ENCODE results near the gene ACOT8.

The ACOT8 gene

DNA sequence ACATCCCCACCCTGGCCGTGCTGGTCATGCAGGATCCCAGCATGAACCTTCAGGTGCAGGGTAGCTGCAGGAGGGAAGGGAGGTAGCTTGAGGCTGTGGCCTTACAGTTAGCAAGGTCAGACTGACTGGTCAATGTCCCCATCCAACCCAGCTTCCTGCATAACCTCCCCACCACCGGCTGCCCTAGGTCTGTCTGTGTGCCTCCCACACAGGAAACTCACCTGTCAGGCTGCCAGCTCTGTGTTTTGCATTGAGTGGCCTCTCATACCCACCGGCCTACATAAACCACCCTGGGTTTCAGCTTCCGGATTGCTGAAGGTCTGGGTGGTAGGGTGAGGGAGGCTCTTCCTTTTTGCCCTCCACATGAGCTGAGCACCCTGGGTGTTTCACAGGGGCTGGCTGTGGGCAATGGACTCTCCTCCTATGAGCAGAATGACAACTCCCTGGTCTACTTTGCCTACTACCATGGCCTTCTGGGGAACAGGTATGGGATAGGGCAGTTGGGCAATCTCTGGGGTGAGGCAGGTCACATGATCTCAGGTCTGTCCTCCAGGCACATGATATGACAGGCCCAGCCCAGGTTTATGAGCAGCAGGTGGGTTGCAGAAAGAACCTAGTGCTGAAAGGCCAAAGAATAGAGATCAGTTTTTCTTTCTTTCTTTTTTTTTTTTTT lies 35.8 kb upstream of the ACOT8 start:
- DNase-seq (ENCODE audit: insufficient read length, low spot score): no peak
- no peak for TF ChIP-seq POLR2A (IDR thresholded peaks at IDR 0.05; ENCODE audit: low read depth, low read length)
- FAIRE-seq: no peak

GRCh38 chr20:45892049-45892825 lies 35.0 kb upstream of the ACOT8 start:
- DNase-seq (ENCODE audit: insufficient read length, low spot score) (peak; percentile 71), FAIRE-seq (no peak)
- no peak for TF ChIP-seq POLR2A (IDR thresholded peaks at IDR 0.05; ENCODE audit: low read depth, low read length)

GRCh38 chr20:45890985-45891983 lies 34.1 kb upstream of the ACOT8 start, which contains the start of the genes CTSA and NEURL2:
Gene CTSA, plus strand, starts transcription at chr20:45891335. Its CDS starts 234 bp downstream, at chr20:45891569.
Gene NEURL2, minus strand, starts transcription at chr20:45891208. Its CDS starts 217 bp downstream, at chr20:45890991.
- DNase-seq (ENCODE audit: insufficient read length, low spot score) (peak; percentile 96), FAIRE-seq (no peak)
- TF ChIP-seq POLR2A (IDR thresholded peaks at IDR 0.05; ENCODE audit: low read depth, low read length): peak; percentile 68

DNA sequence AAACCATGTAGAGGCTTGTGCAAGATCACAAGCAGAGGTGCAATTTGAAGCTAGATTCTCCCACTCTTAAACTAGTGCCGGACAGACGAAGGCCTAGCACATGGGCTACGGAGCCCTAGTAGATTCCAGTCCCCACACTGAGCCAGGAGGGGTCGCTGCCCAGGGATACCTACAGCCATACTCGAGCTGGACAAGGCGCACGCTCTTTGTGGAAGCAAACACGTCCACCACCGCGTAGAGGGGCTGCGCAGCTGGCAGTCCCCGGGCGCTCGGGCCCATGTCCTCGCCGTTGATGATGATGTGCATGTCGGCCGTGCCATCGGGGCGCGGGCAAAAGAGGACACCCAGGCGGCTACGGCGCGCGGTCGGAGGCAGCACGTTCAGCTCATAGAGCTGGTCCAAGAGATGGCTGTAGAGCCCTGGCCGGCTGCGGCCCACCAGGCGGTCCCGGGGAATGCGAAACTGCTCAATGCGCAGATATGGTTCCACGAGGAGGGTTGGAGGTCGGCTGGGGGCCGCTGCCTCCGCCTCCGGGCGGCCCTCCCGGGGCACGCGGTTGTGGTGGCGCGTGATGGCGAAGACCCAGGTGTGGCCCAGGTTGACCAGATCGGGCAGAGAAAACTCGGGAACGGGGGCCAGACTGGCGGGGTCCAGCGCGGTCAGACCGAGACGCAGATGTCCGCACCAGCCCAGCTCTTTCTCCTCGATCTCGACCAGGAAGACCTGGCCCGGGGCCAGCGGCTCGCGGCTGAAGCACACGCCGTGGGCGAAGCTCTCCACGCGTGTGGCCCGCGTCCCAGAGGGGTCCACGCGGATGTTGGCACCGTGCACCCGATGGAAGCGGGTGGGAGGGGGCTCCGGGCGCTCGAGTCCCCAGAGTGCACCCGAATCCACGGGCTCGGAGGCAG lies 33.1 kb upstream of the ACOT8 start:
- FAIRE-seq (no peak), DNase-seq (ENCODE audit: insufficient read length, low spot score) (no peak)
- TF ChIP-seq POLR2A (IDR thresholded peaks at IDR 0.05; ENCODE audit: low read depth, low read length): no peak

GRCh38 chr20:45888681-45889080 lies 31.5 kb upstream of the ACOT8 start:
- DNase-seq (ENCODE audit: insufficient read length, low spot score) (no peak), FAIRE-seq (no peak)
- TF ChIP-seq POLR2A (IDR thresholded peaks at IDR 0.05; ENCODE audit: low read depth, low read length): no peak

GRCh38 chr20:45887346-45887715 lies 30.1 kb upstream of the ACOT8 start, which contains the start of gene SPATA25:
Gene SPATA25, minus strand, starts transcription at chr20:45887622. Its CDS starts 32 bp downstream, at chr20:45887590.
- TF ChIP-seq POLR2A (IDR thresholded peaks at IDR 0.05; ENCODE audit: low read depth, low read length): no peak
- no peak for DNase-seq (ENCODE audit: insufficient read length, low spot score)
- no peak for FAIRE-seq

GRCh38 chr20:45886590-45887345 lies 29.6 kb upstream of the ACOT8 start:
- FAIRE-seq (no peak), DNase-seq (ENCODE audit: insufficient read length, low spot score) (no peak)
- no peak for TF ChIP-seq POLR2A (IDR thresholded peaks at IDR 0.05; ENCODE audit: low read depth, low read length)

- TF ChIP-seq POLR2A (IDR thresholded peaks at IDR 0.05; ENCODE audit: low read depth, low read length): no peak
- DNase-seq (ENCODE audit: insufficient read length, low spot score) (no peak), FAIRE-seq (no peak)
Observed at GRCh38 chr20:45883100-45883469, 25.9 kb upstream of the ACOT8 start.

DNA sequence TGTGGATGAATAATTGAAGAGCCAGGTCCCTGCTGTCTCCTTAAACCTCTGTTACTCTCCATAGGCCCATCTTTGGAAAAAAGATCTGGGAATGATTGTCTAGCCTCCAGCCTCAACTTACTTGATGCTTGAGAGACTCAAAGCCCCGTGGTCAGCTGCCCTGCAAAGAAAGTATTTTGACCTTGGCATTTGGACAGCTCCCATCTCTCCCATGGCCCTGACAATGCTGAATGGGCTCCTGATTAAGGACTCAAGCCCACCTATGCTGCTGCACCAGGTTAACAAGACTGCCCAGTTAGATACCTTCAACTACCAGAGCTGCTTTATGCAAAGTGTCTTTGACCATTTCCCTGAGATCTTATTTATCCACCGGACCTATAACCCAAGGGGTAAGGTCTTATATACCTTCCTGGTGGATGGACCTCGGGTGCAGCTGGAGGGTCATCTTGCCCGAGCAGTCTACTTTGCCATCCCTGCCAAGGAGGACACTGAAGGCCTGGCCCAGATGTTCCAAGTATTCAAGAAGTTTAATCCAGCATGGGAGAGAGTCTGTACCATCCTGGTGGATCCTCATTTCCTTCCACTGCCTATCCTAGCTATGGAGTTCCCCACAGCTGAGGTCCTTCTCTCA lies 25.4 kb upstream of the ACOT8 start:
- DNase-seq (ENCODE audit: insufficient read length, low spot score) (no peak), FAIRE-seq (no peak)
- TF ChIP-seq POLR2A (IDR thresholded peaks at IDR 0.05; ENCODE audit: low read depth, low read length): no peak

DNA sequence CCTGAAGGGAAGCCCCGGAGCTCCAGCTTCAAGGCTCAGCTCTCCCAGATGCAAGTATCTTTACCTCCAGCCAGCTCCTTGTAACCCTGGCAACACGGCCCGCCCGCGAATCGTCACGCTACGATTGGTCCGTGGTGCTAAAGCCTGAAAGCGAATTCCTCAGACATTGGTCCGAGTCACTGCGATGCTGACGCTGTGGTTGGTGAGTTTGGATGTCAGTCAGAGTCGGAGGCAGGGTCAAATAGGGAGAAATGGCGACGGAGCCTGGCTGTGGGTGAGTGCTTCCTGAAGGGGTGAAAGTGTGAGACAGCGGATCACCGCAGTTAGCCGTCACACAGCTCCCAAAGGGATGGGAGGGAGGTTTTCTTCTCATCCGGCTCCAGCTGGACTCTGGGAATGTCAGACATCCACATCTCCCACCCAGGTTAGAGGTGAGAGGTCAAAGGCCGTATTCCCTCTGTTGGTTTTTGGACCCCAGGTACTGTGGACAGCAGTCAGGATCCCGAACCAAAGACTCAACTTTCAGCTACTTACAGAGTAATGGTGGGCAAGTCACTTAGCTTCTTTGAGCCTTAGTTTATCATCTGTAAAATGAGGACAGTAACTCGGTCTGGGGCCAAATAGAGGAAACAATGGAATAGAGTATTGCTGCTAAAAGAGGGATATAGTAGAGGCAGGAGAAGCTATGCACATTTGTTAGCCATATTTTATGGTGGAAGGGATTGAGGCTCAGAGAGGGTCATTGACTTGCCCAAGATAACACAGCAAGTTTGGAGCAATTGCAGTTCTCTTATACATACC lies 24.0 kb upstream of the ACOT8 start, which contains the start of gene ZSWIM1:
TSS of gene ZSWIM1 (plus strand) at position 240 of the 801 bp plus-strand sequence. CDS start 1,366 bp downstream, outside the sequence.
- peak; percentile 86 for TF ChIP-seq POLR2A (IDR thresholded peaks at IDR 0.05; ENCODE audit: low read depth, low read length)
- FAIRE-seq (peak; percentile 57), DNase-seq (ENCODE audit: insufficient read length, low spot score) (peak; percentile 97)

Measured in H54 (cell line).